Measurements from ENCODE around the gene IGF1R. TPM values are rescaled to one million over a fixed set of nuclear protein-coding genes. Genes with fewer than 3 reads are reported as not detected.

Gene IGF1R
- total RNA-seq, 1 experiment from 2014 or later = 71.3 TPM

DNA sequence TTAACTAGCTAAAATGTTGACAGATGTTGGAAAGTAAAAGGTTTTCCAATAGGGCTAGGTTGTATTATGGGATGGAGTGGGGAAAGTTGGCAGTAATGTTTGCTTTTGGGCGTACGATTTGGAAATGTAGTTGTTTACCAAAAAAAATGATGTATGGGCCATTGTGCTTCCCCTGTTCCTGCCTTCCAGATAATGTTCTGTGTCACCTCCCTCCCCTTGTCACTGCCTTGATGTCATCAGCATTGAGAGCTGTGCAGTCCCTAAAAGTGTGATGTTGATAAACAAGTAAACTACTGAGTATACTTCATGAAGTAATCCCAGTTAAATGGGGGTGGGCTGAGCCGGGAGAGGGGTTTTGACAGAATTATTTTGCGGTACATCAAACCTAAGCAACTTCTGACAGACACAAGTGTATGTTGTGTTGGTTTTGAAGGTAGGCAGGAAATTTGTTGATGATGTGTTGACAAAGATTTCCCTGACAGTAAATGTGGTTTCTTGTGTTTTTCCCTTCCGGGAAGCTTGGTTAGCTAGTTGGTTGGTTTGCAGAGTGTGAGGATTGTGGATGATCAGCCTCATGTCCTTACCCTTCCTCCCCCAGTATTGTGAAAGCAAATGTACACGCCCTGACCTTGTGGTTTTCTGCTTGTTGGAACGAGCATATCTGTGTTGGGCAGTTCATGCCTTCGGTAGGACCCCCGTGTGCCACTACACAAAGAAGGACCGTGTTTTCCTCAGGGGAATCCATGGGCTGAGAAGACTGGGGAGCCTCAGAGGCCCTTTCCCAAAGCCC lies 271.9 kb downstream of the IGF1R start:
- Histone ChIP-seq H3K79me2 (ENCODE audit: low read depth) (no peaks in the 10 kb centered on the region), H3K36me3 (ENCODE audit: low read depth) (peaks cover 9% of the 10 kb centered on the region; the same call in 1 of the 2 replicates), H3K4me2 (no peak overlapping the region), H3K9me3 (ENCODE audit: insufficient read depth, low read depth) (no peaks in the 10 kb centered on the region), H3F3A (ENCODE audit: insufficient read depth, low read depth) (no peaks in the 10 kb centered on the region), H2AFZ (no peak overlapping the region), H3K9me2 (ENCODE audit: insufficient read depth) (no peaks in the 10 kb centered on the region), H3K4me3 (no peak overlapping the region), H4K20me1 (ENCODE audit: insufficient read depth) (no peaks in the 10 kb centered on the region), H3K27ac (no peak overlapping the region), H3K4me1 (replicated peaks; ENCODE audit: insufficient read depth) (no peaks in the 10 kb centered on the region), H3K27me3 (ENCODE audit: insufficient read depth, low read depth) (no peaks in the 10 kb centered on the region)
- BruUV-seq (replicated peaks) = no TSS peak
- POLR2A ChIA-PET (ENCODE audit: unreplicated experiment) = no interaction called here
- CTCF ChIA-PET = no interaction called here
- intact Hi-C loops (cut with micrococcal nuclease; ENCODE audit: unreplicated experiment) = no loop called here
- DNase-seq = peak in 1 of 2 experiments; percentile 13
- no peak for TF ChIP-seq EZH2 (IDR thresholded peaks at IDR 0.05; ENCODE audit: low read depth)
- TF ChIP-seq, protein P1, sequence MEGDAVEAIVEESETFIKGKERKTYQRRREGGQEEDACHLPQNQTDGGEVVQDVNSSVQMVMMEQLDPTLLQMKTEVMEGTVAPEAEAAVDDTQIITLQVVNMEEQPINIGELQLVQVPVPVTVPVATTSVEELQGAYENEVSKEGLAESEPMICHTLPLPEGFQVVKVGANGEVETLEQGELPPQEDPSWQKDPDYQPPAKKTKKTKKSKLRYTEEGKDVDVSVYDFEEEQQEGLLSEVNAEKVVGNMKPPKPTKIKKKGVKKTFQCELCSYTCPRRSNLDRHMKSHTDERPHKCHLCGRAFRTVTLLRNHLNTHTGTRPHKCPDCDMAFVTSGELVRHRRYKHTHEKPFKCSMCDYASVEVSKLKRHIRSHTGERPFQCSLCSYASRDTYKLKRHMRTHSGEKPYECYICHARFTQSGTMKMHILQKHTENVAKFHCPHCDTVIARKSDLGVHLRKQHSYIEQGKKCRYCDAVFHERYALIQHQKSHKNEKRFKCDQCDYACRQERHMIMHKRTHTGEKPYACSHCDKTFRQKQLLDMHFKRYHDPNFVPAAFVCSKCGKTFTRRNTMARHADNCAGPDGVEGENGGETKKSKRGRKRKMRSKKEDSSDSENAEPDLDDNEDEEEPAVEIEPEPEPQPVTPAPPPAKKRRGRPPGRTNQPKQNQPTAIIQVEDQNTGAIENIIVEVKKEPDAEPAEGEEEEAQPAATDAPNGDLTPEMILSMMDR (conservative IDR thresholded peaks at IDR 0.05) = no peak

DNA sequence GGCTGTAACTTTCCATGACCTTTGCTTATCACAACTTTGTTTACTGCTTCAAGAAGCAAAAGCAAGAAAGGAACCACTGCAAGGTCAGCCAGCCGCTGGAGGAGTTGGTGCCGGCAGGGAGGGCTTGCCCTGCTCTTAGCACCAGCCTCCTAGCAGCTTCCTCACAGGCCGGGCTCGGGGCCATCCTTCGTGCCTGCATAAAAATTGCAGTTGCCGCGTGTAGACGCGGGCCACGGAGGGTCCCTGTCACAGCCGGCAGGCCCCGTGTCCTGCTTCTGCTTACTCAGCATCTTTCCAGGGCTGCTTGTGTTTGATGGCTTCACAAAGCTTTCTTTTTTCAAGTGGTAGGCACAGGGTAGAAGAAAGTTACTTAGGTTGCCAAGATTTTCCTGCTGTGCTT lies 274.8 kb downstream of the IGF1R start:
- Histone ChIP-seq H3K9me2 (ENCODE audit: insufficient read depth) (no peaks in the 10 kb centered on the region), H3K4me3 (no peak overlapping the region), H2AFZ (no peak overlapping the region), H3K4me1 (replicated peaks; ENCODE audit: insufficient read depth) (no peaks in the 10 kb centered on the region), H3K27me3 (ENCODE audit: insufficient read depth, low read depth) (no peaks in the 10 kb centered on the region), H3K27ac (no peak overlapping the region), H3K36me3 (ENCODE audit: low read depth) (peaks cover 9% of the 10 kb centered on the region; the same call in 1 of the 2 replicates), H3K9me3 (ENCODE audit: insufficient read depth, low read depth) (no peaks in the 10 kb centered on the region), H3K79me2 (ENCODE audit: low read depth) (no peaks in the 10 kb centered on the region), H3F3A (ENCODE audit: insufficient read depth, low read depth) (no peaks in the 10 kb centered on the region), H4K20me1 (ENCODE audit: insufficient read depth) (no peaks in the 10 kb centered on the region), H3K4me2 (no peak overlapping the region)
- no TSS peak for BruUV-seq (replicated peaks)
- POLR2A ChIA-PET (ENCODE audit: unreplicated experiment) = no interaction called here
- intact Hi-C loops (cut with micrococcal nuclease; ENCODE audit: unreplicated experiment) = no loop called here
- DNase-seq = peak in 1 of 2 experiments; percentile 20
- CTCF ChIA-PET = no interaction called here
- TF ChIP-seq, protein P1 (conservative IDR thresholded peaks at IDR 0.05) = no peak
- no peak for TF ChIP-seq EZH2 (IDR thresholded peaks at IDR 0.05; ENCODE audit: low read depth)

DNA sequence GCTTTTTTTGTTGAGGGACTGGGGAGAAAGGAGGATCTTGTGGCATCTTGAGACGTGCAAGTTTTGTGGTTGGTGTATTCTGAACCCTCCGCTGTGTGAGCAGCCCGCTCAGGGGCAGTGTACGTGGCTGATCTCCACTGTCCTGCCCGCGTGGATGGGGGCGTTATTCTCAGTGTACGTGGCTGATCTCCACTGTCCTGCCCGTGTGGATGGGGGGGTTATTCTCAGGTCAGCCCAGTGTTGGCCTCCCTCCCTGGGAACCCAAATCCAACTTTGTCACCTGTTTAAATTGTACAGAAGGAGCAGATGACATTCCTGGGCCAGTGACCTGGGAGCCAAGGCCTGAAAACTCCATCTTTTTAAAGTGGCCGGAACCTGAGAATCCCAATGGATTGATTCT lies 275.2 kb downstream of the IGF1R start:
- Histone ChIP-seq H3K4me2 (no peak overlapping the region), H3K27me3 (ENCODE audit: insufficient read depth, low read depth) (no peaks in the 10 kb centered on the region), H3K9me3 (ENCODE audit: insufficient read depth, low read depth) (no peaks in the 10 kb centered on the region), H4K20me1 (ENCODE audit: insufficient read depth) (no peaks in the 10 kb centered on the region), H3K79me2 (ENCODE audit: low read depth) (no peaks in the 10 kb centered on the region), H3K36me3 (ENCODE audit: low read depth) (peaks cover 9% of the 10 kb centered on the region; the same call in 1 of the 2 replicates), H2AFZ (no peak overlapping the region), H3K27ac (no peak overlapping the region), H3K4me3 (no peak overlapping the region), H3F3A (ENCODE audit: insufficient read depth, low read depth) (no peaks in the 10 kb centered on the region), H3K4me1 (replicated peaks; ENCODE audit: insufficient read depth) (no peaks in the 10 kb centered on the region), H3K9me2 (ENCODE audit: insufficient read depth) (no peaks in the 10 kb centered on the region)
- DNase-seq = no peak
- BruUV-seq (replicated peaks) = no TSS peak
- intact Hi-C loops (cut with micrococcal nuclease; ENCODE audit: unreplicated experiment) = no loop called here
- ChIA-PET CTCF (no interaction called here), POLR2A (ENCODE audit: unreplicated experiment) (no interaction called here)
- no peak for TF ChIP-seq EZH2 (IDR thresholded peaks at IDR 0.05; ENCODE audit: low read depth)
- TF ChIP-seq, protein P1 (conservative IDR thresholded peaks at IDR 0.05) = no peak
